ENCODE measurements around the gene GSG1L.

The GSG1L gene

GRCh38 chr16:27863377-27863776 lies 200.1 kb downstream of the GSG1L start:
- H3K27ac ChIP-seq = no peak overlapping the region
- no peak for TF ChIP-seq CTCF (conservative IDR thresholded peaks at IDR 0.05)

- TF ChIP-seq ZFX (IDR thresholded peaks at IDR 0.05) (no peak), CTCF (conservative IDR thresholded peaks at IDR 0.05) (no peak)
- H3K27ac ChIP-seq = no peak overlapping the region
These were observed 200.6 kb downstream of the GSG1L start for GRCh38 chr16:27862953-27863352.

GRCh38 chr16:27860091-27860490 lies 203.4 kb downstream of the GSG1L start:
- H3K27ac ChIP-seq = no peak overlapping the region
- TF ChIP-seq CTCF (conservative IDR thresholded peaks at IDR 0.05) = no peak
- TF ChIP-seq ZFX (IDR thresholded peaks at IDR 0.05) = no peak

GRCh38 chr16:27859020-27859419 lies 204.5 kb downstream of the GSG1L start:
- no peak overlapping the region for H3K27ac ChIP-seq
- TF ChIP-seq CTCF (conservative IDR thresholded peaks at IDR 0.05) = no peak

- H3K27ac ChIP-seq = no peak overlapping the region
- TF ChIP-seq CTCF (conservative IDR thresholded peaks at IDR 0.05) = no peak
These were observed 209.9 kb downstream of the GSG1L start for GRCh38 chr16:27853651-27854050.

GRCh38 chr16:27853101-27853500 lies 210.4 kb downstream of the GSG1L start:
- TF ChIP-seq CTCF (conservative IDR thresholded peaks at IDR 0.05) (no peak), ZFX (IDR thresholded peaks at IDR 0.05) (no peak)
- H3K27ac ChIP-seq = no peak overlapping the region

GRCh38 chr16:27852681-27853080 lies 210.8 kb downstream of the GSG1L start:
- TF ChIP-seq CTCF (conservative IDR thresholded peaks at IDR 0.05) = no peak
- no peak for TF ChIP-seq ZFX (IDR thresholded peaks at IDR 0.05)

More at GRCh38 chr16:27852681-27853080, 210.8 kb downstream of the GSG1L start:
- H3K27ac ChIP-seq = no peak overlapping the region

Measured in C4-2B (cell line).